GM03348 (cell line): ENCODE results near the gene RFPL4AL1.
A peak's percentile ranks its signal among the peaks of the same experiment; 100 is the strongest.
"Not testable (repeated sequence)": the region's sequence is repeated elsewhere in the genome, so short reads cannot be mapped to it uniquely, and the experiment has no call there.

Experiments
- DNase-seq: peaks from one replicate; pipeline ENCODE4 v3.0.0; 2012; ENCODE audit warnings: low spot score

The RFPL4AL1 gene

GRCh38 chr19:55768818-55769217, at the start of gene RFPL4AL1:
RFPL4AL1 (plus strand) TSS chr19:55769118; CDS start chr19:55771805, 2,687 bp downstream.
- not testable (repeated sequence) for DNase-seq

- no peak for DNase-seq
Measured at GRCh38 chr19:55720214-55720746, 48.6 kb upstream of the RFPL4AL1 start.

GRCh38 chr19:55720801-55721200, 48.1 kb upstream of the RFPL4AL1 start:
- DNase-seq: no peak

GRCh38 chr19:55723491-55723890, 45.4 kb upstream of the RFPL4AL1 start:
- no peak for DNase-seq

GRCh38 chr19:55730378-55730777, 38.5 kb upstream of the RFPL4AL1 start:
- DNase-seq: not testable (repeated sequence)

GRCh38 chr19:55738302-55738701, 30.6 kb upstream of the RFPL4AL1 start, which contains the start of gene NLRP9:
NLRP9 (minus strand) TSS chr19:55738402; CDS start chr19:55738374, 28 bp downstream.
- DNase-seq: no peak

GRCh38 chr19:55750715-55751114, 18.2 kb upstream of the RFPL4AL1 start:
- no peak for DNase-seq

GRCh38 chr19:55753401-55753800, 15.5 kb upstream of the RFPL4AL1 start:
- no peak for DNase-seq

- DNase-seq: not testable (repeated sequence)
Measured at GRCh38 chr19:55756808-55757207, 12.1 kb upstream of the RFPL4AL1 start.

GRCh38 chr19:55758797-55759196, 10.1 kb upstream of the RFPL4AL1 start, which contains the start of gene RFPL4A:
RFPL4A (plus strand) TSS chr19:55759097; CDS start chr19:55761801, 2,704 bp downstream.
- DNase-seq: not testable (repeated sequence)

- DNase-seq: no peak
Measured at GRCh38 chr19:55766466-55766865, 2.5 kb upstream of the RFPL4AL1 start.

- DNase-seq: not testable (repeated sequence)
Measured at GRCh38 chr19:55769632-55770031, 714 bp downstream of the RFPL4AL1 start.

GRCh38 chr19:55777528-55777927, 8.6 kb downstream of the RFPL4AL1 start:
- DNase-seq: no peak

- DNase-seq: no peak
Measured at GRCh38 chr19:55778331-55778730, 9.4 kb downstream of the RFPL4AL1 start.

GRCh38 chr19:55781112-55781511, 12.2 kb downstream of the RFPL4AL1 start:
- DNase-seq: no peak

GRCh38 chr19:55795021-55795420, 26.1 kb downstream of the RFPL4AL1 start:
- no peak for DNase-seq

- DNase-seq: no peak
Measured at GRCh38 chr19:55801416-55801815, 32.5 kb downstream of the RFPL4AL1 start.

GRCh38 chr19:55802281-55802680, 33.4 kb downstream of the RFPL4AL1 start:
- DNase-seq: no peak

- DNase-seq: peak; percentile 43
Measured at GRCh38 chr19:55809381-55810058, 40.6 kb downstream of the RFPL4AL1 start.

- DNase-seq: no peak
Measured at GRCh38 chr19:55811340-55811739, 42.4 kb downstream of the RFPL4AL1 start.

GRCh38 chr19:55812449-55812848, 43.5 kb downstream of the RFPL4AL1 start:
- DNase-seq: no peak

GRCh38 chr19:55813906-55814305, 45.0 kb downstream of the RFPL4AL1 start:
- no peak for DNase-seq

- DNase-seq: no peak
Measured at GRCh38 chr19:55820037-55820436, 51.1 kb downstream of the RFPL4AL1 start.
